Activated CD8-positive, alpha-beta memory T cell treated with anti-CD3 and anti-CD28 coated beads for 24 hours (primary cell): Measurements from ENCODE around the gene BBS5.
"Not testable (repeated sequence)": the region's sequence is repeated elsewhere in the genome, so short reads cannot be mapped to it uniquely, and the experiment has no call there.

Experiments used
- DNase-seq: peaks from one replicate; pipeline ENCODE4 v3.0.0-alpha.2; 2020

BBS5 gene

GRCh38 chr2:169479257-169480078 is at the start of gene BBS5:
BBS5 (plus strand) TSS chr2:169479494; CDS start chr2:169479554, 60 bp downstream.
- DNase-seq, result peak; percentile 88

DNA sequence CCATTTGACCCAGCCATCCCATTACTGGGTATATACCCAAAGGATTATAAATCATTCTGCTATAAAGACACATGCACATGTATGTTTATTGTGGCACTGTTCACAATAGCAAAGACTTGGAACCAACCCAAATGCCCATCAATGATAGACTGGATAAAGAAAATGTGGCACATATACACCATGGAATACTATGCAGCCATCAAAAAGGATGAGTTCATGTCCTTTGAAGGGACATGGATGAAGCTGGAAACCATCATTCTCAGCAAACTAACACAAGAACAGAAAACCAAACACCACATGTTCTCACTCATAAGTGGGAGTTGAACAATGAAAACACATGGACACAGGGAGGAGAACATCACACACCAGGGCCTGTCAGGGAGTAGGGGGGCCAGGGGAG is 47.5 kb upstream of the BBS5 start:
- not testable (repeated sequence) for DNase-seq

- not testable (repeated sequence) for DNase-seq
Measured at GRCh38 chr2:169434236-169434635, 45.1 kb upstream of the BBS5 start.

- DNase-seq, result no peak
Measured at GRCh38 chr2:169438466-169439072, 40.7 kb upstream of the BBS5 start.

- no peak for DNase-seq
Measured at GRCh38 chr2:169439900-169440299, 39.4 kb upstream of the BBS5 start.

DNA sequence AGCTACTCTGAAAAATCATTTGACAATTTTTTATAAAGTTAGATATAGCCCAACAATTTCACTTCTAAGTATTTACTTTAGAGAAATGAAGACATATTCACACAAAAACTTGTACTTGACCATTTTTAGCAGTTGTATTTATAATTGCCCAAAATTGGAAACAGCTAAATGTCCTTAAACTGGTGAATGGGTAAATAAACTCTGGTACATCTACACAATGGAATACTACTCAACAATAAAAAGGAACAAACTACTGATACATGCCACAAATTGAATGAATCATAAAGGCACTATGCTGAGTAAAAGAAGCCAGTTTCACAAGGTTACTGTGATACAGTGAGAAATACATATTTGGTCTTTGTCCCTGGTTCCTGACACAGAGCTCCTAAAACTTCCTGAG is 32.8 kb upstream of the BBS5 start:
- DNase-seq, result no peak

GRCh38 chr2:169448316-169448715 is 31.0 kb upstream of the BBS5 start:
- DNase-seq, result no peak

- DNase-seq, result no peak
Measured at GRCh38 chr2:169448865-169449264, 30.4 kb upstream of the BBS5 start.

GRCh38 chr2:169452080-169452479 is 27.2 kb upstream of the BBS5 start:
- no peak for DNase-seq

DNA sequence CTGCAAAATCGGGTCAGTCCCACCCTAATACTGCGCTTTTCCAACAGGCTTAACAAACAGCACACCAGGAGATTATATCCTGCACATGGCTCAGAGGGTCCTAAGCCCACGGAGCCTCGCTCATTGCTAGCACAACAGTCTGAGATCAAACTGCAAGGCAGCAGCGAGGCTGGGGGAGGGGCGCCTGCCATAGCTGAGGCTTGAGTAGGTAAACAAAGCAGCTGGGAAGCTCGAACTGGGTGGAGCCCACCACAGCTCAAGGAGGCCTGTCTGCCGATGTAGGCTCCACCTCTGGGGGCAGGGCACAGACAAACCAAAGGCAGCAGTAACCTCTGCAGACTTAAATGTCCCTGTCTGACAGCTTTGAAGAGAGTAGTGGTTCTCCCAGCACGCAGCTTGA is 26.2 kb upstream of the BBS5 start:
- DNase-seq, result not testable (repeated sequence)

GRCh38 chr2:169461143-169461542 is 18.2 kb upstream of the BBS5 start:
- no peak for DNase-seq

DNA sequence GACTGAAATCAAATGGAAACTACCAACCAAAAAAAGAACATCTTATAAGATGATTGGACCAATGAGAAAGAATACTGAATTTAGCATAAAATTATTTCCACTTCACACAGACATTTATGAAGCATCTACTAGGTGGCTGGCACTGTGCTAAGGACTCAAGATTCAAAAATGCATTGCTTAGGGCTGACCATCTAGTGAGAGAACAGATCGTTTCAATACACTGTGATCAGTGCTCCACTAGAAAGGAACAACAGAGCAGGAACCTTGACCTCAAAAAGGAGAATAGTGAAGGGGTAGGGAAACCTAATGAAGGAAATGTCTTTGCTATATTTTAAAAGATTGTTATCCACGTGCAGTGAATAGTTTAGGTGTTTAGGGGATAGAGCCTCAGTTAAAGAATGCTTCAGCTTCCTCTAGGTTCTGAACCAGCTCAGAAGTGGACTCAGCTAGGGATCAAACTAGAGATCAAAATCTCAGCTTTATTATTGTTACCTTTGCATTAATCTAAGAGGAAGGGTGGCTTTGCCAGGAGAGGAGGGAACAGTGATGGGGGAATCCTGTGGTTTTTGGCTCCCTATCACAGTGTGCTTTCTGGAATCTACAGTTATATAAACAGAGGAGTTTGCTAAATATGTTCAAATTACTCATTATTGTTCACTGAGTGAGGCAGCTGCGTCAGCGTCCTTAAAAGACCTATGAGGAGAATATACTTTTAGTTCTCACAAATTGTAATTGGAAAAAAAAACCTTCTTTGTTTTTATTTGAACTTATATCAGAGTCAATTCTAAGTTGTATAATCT is 16.2 kb upstream of the BBS5 start:
- DNase-seq, result no peak

DNA sequence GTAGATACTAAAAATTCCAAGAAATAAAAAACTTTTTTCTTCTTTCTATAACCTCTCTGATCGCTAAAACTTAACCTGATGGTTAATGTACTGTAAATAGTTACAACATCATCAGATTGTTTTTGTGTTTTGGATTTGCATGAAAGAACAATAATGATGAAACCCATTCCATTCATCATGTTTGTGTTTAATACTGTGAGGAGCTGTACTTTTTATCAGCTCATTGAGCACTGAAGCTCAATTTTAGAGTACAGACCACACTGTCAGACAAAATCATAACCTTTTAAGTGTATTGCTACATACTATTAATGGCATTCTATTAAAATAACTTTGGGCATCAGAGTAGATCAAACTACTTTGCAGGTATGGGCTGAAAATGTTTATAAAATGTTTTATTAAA is 14.8 kb upstream of the BBS5 start:
- DNase-seq, result no peak

GRCh38 chr2:169464882-169465281 is 14.4 kb upstream of the BBS5 start:
- DNase-seq, result no peak

DNA sequence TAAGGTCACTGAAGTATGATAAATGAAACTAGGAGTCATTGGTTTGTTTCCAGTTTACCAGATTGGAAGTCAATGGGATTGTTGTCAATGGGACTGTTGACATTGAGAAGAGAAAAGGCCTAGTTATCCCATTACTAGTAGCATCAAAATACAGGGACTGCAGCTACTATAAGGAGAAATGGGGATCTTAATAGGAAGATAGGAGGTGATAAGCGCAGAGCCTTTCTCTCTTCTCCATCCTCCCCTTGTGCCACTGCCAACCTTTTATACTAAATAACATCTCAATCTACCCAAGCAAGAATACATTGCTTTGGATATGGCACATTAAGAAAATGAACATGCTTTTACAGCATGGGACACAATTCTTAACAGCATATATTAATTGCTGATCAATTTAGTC is 10.5 kb upstream of the BBS5 start:
- DNase-seq, result no peak

- DNase-seq, result no peak
Measured at GRCh38 chr2:169469952-169470572, 9.2 kb upstream of the BBS5 start.

DNA sequence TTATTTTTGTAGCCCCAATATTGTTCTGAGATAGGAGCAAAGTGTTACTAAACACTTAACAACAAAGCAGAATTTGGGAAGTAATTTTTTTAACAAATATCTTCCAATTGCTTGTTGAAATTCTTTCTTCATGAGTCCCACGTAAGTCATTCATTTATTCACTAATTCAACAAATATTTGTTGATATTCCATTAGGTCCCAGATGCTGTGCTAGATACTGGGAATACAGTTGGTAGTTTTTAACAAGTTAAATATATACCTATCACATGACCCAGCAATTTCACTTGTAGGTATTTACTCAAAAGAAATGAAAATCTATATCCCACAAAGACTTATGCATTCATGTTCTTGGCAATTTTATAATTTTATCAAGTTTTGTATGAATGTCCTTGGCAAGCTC is 7.0 kb upstream of the BBS5 start:
- no peak for DNase-seq

GRCh38 chr2:169476459-169476858 is 2.8 kb upstream of the BBS5 start:
- DNase-seq, result no peak

GRCh38 chr2:169478339-169478738 is 955 bp upstream of the BBS5 start:
- no peak for DNase-seq

- no peak for DNase-seq
Measured at GRCh38 chr2:169478745-169479256, 493 bp upstream of the BBS5 start.

DNA sequence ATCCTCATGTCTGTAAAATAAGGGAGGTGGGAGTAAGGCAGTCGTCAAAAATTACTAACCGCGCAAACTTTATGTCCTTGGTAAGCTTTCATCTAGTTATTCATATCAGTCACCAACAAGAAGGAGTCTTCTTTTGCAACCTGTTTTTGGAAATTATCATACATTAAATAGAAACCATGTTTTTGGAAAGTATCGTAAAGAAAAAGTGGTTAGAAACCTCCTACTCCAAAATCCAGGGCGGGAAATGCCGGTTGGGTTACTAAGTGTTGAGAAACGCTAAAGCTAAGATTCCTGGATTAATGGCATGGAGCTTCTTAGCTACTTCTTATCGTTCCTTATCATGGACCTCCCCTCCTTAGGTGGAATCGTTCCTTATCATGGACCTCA is 778 bp downstream of the BBS5 start:
- no peak for DNase-seq

- DNase-seq, result no peak
Measured at GRCh38 chr2:169485650-169486138, 6.4 kb downstream of the BBS5 start.

DNA sequence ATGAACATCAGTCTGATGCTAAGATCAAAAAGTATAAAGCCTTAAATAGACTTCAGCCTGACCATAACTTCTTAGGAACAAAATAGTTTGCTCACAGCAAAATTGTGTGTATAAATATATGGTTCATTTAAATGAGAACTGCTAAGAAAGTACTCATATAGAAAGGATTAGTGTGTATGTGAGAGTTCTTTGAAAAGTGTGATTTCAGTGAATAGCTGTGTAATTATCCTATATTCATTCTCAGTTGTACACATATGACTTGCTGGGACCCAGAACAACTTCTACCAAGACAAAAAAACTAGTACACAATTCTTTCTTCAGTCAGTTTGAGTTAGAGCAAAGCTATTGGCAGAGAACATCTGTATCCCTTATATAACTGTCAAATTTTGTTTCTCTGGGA is 7.2 kb downstream of the BBS5 start:
- no peak for DNase-seq
